ENCODE results near the gene PICK1.

DNA sequence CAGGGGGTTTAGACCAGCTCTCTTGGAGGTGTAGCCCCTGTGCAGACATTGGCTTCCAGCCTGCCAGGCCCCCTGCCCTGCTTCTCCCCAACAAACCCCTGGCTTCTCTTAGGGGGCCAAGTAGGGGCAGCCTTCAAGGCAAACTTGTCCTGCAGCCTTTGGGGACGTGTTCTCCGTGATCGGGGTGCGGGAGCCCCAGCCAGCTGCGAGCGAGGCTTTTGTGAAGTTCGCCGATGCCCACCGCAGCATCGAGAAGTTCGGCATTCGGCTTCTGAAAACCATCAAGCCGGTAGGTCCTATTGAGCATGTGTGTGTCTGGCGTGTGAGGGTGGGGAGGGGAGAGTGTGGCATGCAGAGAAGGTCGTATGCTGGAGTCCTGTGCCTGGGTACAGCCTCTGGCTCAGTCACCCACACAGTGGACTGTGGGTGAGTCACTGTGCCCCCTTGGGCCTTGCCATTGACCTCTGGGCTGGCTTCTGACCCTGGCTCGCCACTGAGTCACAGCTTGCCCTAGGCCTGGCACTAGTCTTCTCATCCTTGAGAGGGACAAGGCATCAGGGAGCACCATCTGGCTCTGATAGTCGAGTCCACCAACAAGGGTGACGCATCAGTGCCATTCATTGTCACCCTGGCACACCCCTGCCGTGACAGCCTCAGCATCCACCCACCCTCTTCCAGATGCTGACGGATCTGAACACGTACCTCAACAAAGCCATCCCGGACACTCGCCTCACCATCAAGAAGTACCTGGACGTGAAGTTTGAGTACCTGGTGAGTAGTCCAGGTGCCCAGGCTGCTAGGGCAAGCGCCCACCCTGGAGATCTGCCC is 15.3 kb downstream of the PICK1 start:
- TF ChIP-seq, protein P1, sequence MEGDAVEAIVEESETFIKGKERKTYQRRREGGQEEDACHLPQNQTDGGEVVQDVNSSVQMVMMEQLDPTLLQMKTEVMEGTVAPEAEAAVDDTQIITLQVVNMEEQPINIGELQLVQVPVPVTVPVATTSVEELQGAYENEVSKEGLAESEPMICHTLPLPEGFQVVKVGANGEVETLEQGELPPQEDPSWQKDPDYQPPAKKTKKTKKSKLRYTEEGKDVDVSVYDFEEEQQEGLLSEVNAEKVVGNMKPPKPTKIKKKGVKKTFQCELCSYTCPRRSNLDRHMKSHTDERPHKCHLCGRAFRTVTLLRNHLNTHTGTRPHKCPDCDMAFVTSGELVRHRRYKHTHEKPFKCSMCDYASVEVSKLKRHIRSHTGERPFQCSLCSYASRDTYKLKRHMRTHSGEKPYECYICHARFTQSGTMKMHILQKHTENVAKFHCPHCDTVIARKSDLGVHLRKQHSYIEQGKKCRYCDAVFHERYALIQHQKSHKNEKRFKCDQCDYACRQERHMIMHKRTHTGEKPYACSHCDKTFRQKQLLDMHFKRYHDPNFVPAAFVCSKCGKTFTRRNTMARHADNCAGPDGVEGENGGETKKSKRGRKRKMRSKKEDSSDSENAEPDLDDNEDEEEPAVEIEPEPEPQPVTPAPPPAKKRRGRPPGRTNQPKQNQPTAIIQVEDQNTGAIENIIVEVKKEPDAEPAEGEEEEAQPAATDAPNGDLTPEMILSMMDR (IDR thresholded peaks at IDR 0.05), result no peak
- TF ChIP-seq POLR2A (IDR thresholded peaks at IDR 0.05) (no peak), EP300 (IDR thresholded peaks at IDR 0.05) (no peak)

All from ovary (tissue), 3 donors.